Activated CD8-positive, alpha-beta memory T cell treated with anti-CD3 and anti-CD28 coated beads, Interleukin-2, amount 10 ng/mL, durations not matched to agents 7 days and 5 days (primary cell): Measurements from ENCODE around the gene MAP2K5. TPM values are rescaled to one million over a fixed set of nuclear protein-coding genes. Genes with fewer than 3 reads are reported as not detected.

Source experiments
- ATAC-seq: fragments of 150-1000 bp; cut with Tn5 transposase; one replicate; pipeline ENCODE4 v1.10.0; 2021; ENCODE audit warnings: moderate library complexity
- CTCF ChIA-PET: fragments of 350-600 bp; sonication (Branson Sonifier 250); formaldehyde crosslinking; loops from one replicate; lab custom pipeline; 2021; ENCODE audit warnings: antibody characterized with exemption; lab: Charles Lee
- DNase-seq: peaks from one replicate; pipeline ENCODE4 v3.0.0-alpha.2; 2020
- H3K27ac Mint-ChIP-seq: one replicate; pipeline ENCODE4 v1.8.0; 2021; ENCODE audit warnings: mild to moderate bottlenecking, mixed read lengths
- H3K27me3 Mint-ChIP-seq: one replicate; pipeline ENCODE4 v1.8.0; 2021; ENCODE audit warnings: mixed read lengths
- H3K36me3 Mint-ChIP-seq: one replicate; pipeline ENCODE4 v1.8.0; 2021; ENCODE audit warnings: mild to moderate bottlenecking, mixed read lengths
- H3K4me1 Mint-ChIP-seq: one replicate; pipeline ENCODE4 v1.8.0; 2021; ENCODE audit warnings: mixed read lengths
- H3K4me3 Mint-ChIP-seq: one replicate; pipeline ENCODE4 v1.8.0; 2021; ENCODE audit warnings: mild to moderate bottlenecking, moderate library complexity, mixed read lengths
- H3K9me3 Mint-ChIP-seq: one replicate; pipeline ENCODE4 v1.8.0; 2022; ENCODE audit warnings: low read depth, mixed read lengths
- total RNA-seq, 2 experiments: library from RNA; stranded (reverse); gene quantifications; one replicate each; pipeline ENCODE4 v1.2.3, GENCODE V29; 2021

The MAP2K5 gene
- total RNA-seq, 2 experiments from 2014 or later = 15.7 to 23.5 TPM

GRCh38 chr15:67741308-67741707, 198.8 kb downstream of the MAP2K5 start:
- ATAC-seq = no peak
- CTCF ChIA-PET = no interaction called here
- H3K4me3 Mint-ChIP-seq = no peak overlapping the region
- peaks cover 33% of the 10 kb centered on the region for H3K4me1 Mint-ChIP-seq
- no peaks in the 10 kb centered on the region for H3K9me3 Mint-ChIP-seq
- no peaks in the 10 kb centered on the region for H3K36me3 Mint-ChIP-seq
- peak; percentile 42 for DNase-seq
- no peaks in the 10 kb centered on the region for H3K27me3 Mint-ChIP-seq
- H3K27ac Mint-ChIP-seq = no peak overlapping the region

GRCh38 chr15:67743558-67743957, 201.1 kb downstream of the MAP2K5 start:
- H3K4me3 Mint-ChIP-seq = no peak overlapping the region
- H3K4me1 Mint-ChIP-seq = peaks cover 39% of the 10 kb centered on the region
- no peaks in the 10 kb centered on the region for H3K27me3 Mint-ChIP-seq
- DNase-seq (no peak), ATAC-seq (no peak)
- CTCF ChIA-PET = interaction anchor here (1.1 kb wide), 1 partner anchor 12 kb away, joined by 3 read pairs; no protein-coding TSS in a partner anchor
- no peaks in the 10 kb centered on the region for H3K9me3 Mint-ChIP-seq
- no peaks in the 10 kb centered on the region for H3K36me3 Mint-ChIP-seq
- no peak overlapping the region for H3K27ac Mint-ChIP-seq

GRCh38 chr15:67744331-67745072, 202.0 kb downstream of the MAP2K5 start:
- Mint-ChIP-seq H3K4me1 (peaks cover 39% of the 10 kb centered on the region), H3K4me3 (peak overlapping the region; percentile 58), H3K27ac (peak overlapping the region; percentile 79), H3K36me3 (no peaks in the 10 kb centered on the region), H3K27me3 (no peaks in the 10 kb centered on the region), H3K9me3 (no peaks in the 10 kb centered on the region)
- CTCF ChIA-PET = interaction anchor here (1.1 kb wide), 1 partner anchor 11 kb away, joined by 3 read pairs; no protein-coding TSS in a partner anchor
- no peak for DNase-seq
- ATAC-seq = peak; percentile 72

GRCh38 chr15:67745073-67746006, 202.8 kb downstream of the MAP2K5 start:
- Mint-ChIP-seq H3K9me3 (no peaks in the 10 kb centered on the region), H3K4me1 (peaks cover 39% of the 10 kb centered on the region), H3K36me3 (no peaks in the 10 kb centered on the region), H3K27me3 (no peaks in the 10 kb centered on the region), H3K27ac (peak overlapping the region; percentile 64), H3K4me3 (peak overlapping the region; percentile 1)
- no peak for ATAC-seq
- DNase-seq = no peak
- CTCF ChIA-PET = no interaction called here

- peaks cover 35% of the 10 kb centered on the region for H3K4me1 Mint-ChIP-seq
- CTCF ChIA-PET = interaction anchor here (1.1 kb wide), 1 partner anchor 11 kb away, joined by 3 read pairs; no protein-coding TSS in a partner anchor
These were observed 203.5 kb downstream of the MAP2K5 start for GRCh38 chr15:67746022-67746421.

GRCh38 chr15:67746450-67746849, 203.9 kb downstream of the MAP2K5 start:
- ATAC-seq (no peak), DNase-seq (no peak)
- CTCF ChIA-PET = interaction anchor here (1.1 kb wide), 1 partner anchor 11 kb away, joined by 3 read pairs; no protein-coding TSS in a partner anchor
- Mint-ChIP-seq H3K27ac (peak overlapping the region; percentile 31), H3K4me1 (peaks cover 31% of the 10 kb centered on the region), H3K9me3 (no peaks in the 10 kb centered on the region), H3K27me3 (no peaks in the 10 kb centered on the region), H3K36me3 (no peaks in the 10 kb centered on the region), H3K4me3 (no peak overlapping the region)

More at GRCh38 chr15:67746022-67746421, 203.5 kb downstream of the MAP2K5 start:
- ATAC-seq (no peak), DNase-seq (no peak)
- no peaks in the 10 kb centered on the region for H3K27me3 Mint-ChIP-seq
- H3K36me3 Mint-ChIP-seq = no peaks in the 10 kb centered on the region
- H3K27ac Mint-ChIP-seq = peak overlapping the region; percentile 31
- no peak overlapping the region for H3K4me3 Mint-ChIP-seq
- no peaks in the 10 kb centered on the region for H3K9me3 Mint-ChIP-seq

GRCh38 chr15:67747921-67748320, 205.4 kb downstream of the MAP2K5 start:
- CTCF ChIA-PET = interaction anchor here (1.1 kb wide), 1 partner anchor 14 kb away, joined by 3 read pairs; no protein-coding TSS in a partner anchor
- H3K4me1 Mint-ChIP-seq = peaks cover 30% of the 10 kb centered on the region
- no peaks in the 10 kb centered on the region for H3K36me3 Mint-ChIP-seq
- no peak overlapping the region for H3K4me3 Mint-ChIP-seq
- ATAC-seq (no peak), DNase-seq (no peak)
- H3K9me3 Mint-ChIP-seq = no peaks in the 10 kb centered on the region
- H3K27ac Mint-ChIP-seq = no peak overlapping the region
- no peaks in the 10 kb centered on the region for H3K27me3 Mint-ChIP-seq

GRCh38 chr15:67750371-67750770, 207.9 kb downstream of the MAP2K5 start:
- Mint-ChIP-seq H3K36me3 (peaks cover 4% of the 10 kb centered on the region), H3K27me3 (no peaks in the 10 kb centered on the region)

GRCh38 chr15:67753891-67754290, 211.4 kb downstream of the MAP2K5 start:
- Mint-ChIP-seq H3K36me3 (peaks cover 4% of the 10 kb centered on the region), H3K4me3 (no peak overlapping the region), H3K9me3 (no peaks in the 10 kb centered on the region), H3K27me3 (no peaks in the 10 kb centered on the region), H3K4me1 (peaks cover 27% of the 10 kb centered on the region), H3K27ac (no peak overlapping the region)
- DNase-seq (no peak), ATAC-seq (no peak)
- CTCF ChIA-PET = interaction anchor here (0.6 to 0.7 kb wide), 2 partner anchors 82 to 898 kb away, joined by 3 read pairs; no protein-coding TSS in a partner anchor

More at GRCh38 chr15:67750371-67750770, 207.9 kb downstream of the MAP2K5 start:
- ATAC-seq (no peak), DNase-seq (no peak)
- peaks cover 24% of the 10 kb centered on the region for H3K4me1 Mint-ChIP-seq
- H3K27ac Mint-ChIP-seq = no peak overlapping the region
- H3K4me3 Mint-ChIP-seq = no peak overlapping the region
- CTCF ChIA-PET = no interaction called here
- no peaks in the 10 kb centered on the region for H3K9me3 Mint-ChIP-seq

- peak; percentile 47 for ATAC-seq
These were observed 212.8 kb downstream of the MAP2K5 start for GRCh38 chr15:67755264-67755663.

GRCh38 chr15:67755936-67756335, 213.4 kb downstream of the MAP2K5 start:
- ATAC-seq = no peak
- no peak overlapping the region for H3K27ac Mint-ChIP-seq
- no peaks in the 10 kb centered on the region for H3K27me3 Mint-ChIP-seq
- H3K4me1 Mint-ChIP-seq = peaks cover 33% of the 10 kb centered on the region
- DNase-seq = no peak
- H3K4me3 Mint-ChIP-seq = no peak overlapping the region
- CTCF ChIA-PET = interaction anchor here (1.2 kb wide), 1 partner anchor 12 kb away, joined by 3 read pairs; no protein-coding TSS in a partner anchor
- no peaks in the 10 kb centered on the region for H3K9me3 Mint-ChIP-seq
- peaks cover 4% of the 10 kb centered on the region for H3K36me3 Mint-ChIP-seq

More at GRCh38 chr15:67755264-67755663, 212.8 kb downstream of the MAP2K5 start:
- CTCF ChIA-PET = interaction anchor here (1.2 kb wide), 1 partner anchor 12 kb away, joined by 3 read pairs; no protein-coding TSS in a partner anchor
- H3K4me3 Mint-ChIP-seq = no peak overlapping the region
- peaks cover 4% of the 10 kb centered on the region for H3K36me3 Mint-ChIP-seq
- no peaks in the 10 kb centered on the region for H3K9me3 Mint-ChIP-seq
- no peak overlapping the region for H3K27ac Mint-ChIP-seq
- H3K27me3 Mint-ChIP-seq = no peaks in the 10 kb centered on the region
- H3K4me1 Mint-ChIP-seq = peaks cover 33% of the 10 kb centered on the region
- peak; percentile 48 for DNase-seq

GRCh38 chr15:67758619-67759300, 216.3 kb downstream of the MAP2K5 start:
- CTCF ChIA-PET = interaction anchor here (0.6 kb wide), 1 partner anchor 83 kb away, joined by 3 read pairs; no protein-coding TSS in a partner anchor
- Mint-ChIP-seq H3K9me3 (no peaks in the 10 kb centered on the region), H3K36me3 (peaks cover 4% of the 10 kb centered on the region), H3K4me1 (peaks cover 53% of the 10 kb centered on the region), H3K27ac (no peak overlapping the region), H3K4me3 (no peak overlapping the region), H3K27me3 (no peaks in the 10 kb centered on the region)
- DNase-seq = no peak
- peak; percentile 40 for ATAC-seq
